GM18868 (cell line): ENCODE results near the gene TMEM17.

Experiments
- ATAC-seq: cut with Tn5 transposase; IDR thresholded peaks from one replicate; pipeline ENCODE4 v1.9.1; 2021; ENCODE audit warnings: mild to moderate bottlenecking, moderate library complexity; ENCODE audit not compliant: unreplicated experiment

The TMEM17 gene

GRCh38 chr2:62458206-62458641 is 47.8 kb downstream of the TMEM17 start:
- ATAC-seq: no peak

GRCh38 chr2:62457556-62457955 is 48.4 kb downstream of the TMEM17 start:
- no peak for ATAC-seq

- peak; percentile 83 for ATAC-seq
Measured at GRCh38 chr2:62456721-62457539, 49.1 kb downstream of the TMEM17 start.

GRCh38 chr2:62455957-62456692 is 49.9 kb downstream of the TMEM17 start:
- ATAC-seq: no peak

GRCh38 chr2:62453955-62454354 is 52.0 kb downstream of the TMEM17 start:
- ATAC-seq: no peak

- no peak for ATAC-seq
Measured at GRCh38 chr2:62452701-62453454, 53.1 kb downstream of the TMEM17 start.

GRCh38 chr2:62450716-62451191 is 55.2 kb downstream of the TMEM17 start:
- ATAC-seq: no peak
